Activated CD4-positive, alpha-beta T cell treated with anti-CD3 and anti-CD28 coated beads for 24 hours (primary cell): ENCODE measurements around the gene PGBD2.
"Not testable (repeated sequence)": the region's sequence is repeated elsewhere in the genome, so short reads cannot be mapped to it uniquely, and the experiment has no call there.

Experiments used
- DNase-seq, 2 donors: peaks; one replicate each; pipeline ENCODE4 v3.0.0-alpha.2; 2020; ENCODE audit warnings: low read depth in 2 of 2

PGBD2 gene

DNA sequence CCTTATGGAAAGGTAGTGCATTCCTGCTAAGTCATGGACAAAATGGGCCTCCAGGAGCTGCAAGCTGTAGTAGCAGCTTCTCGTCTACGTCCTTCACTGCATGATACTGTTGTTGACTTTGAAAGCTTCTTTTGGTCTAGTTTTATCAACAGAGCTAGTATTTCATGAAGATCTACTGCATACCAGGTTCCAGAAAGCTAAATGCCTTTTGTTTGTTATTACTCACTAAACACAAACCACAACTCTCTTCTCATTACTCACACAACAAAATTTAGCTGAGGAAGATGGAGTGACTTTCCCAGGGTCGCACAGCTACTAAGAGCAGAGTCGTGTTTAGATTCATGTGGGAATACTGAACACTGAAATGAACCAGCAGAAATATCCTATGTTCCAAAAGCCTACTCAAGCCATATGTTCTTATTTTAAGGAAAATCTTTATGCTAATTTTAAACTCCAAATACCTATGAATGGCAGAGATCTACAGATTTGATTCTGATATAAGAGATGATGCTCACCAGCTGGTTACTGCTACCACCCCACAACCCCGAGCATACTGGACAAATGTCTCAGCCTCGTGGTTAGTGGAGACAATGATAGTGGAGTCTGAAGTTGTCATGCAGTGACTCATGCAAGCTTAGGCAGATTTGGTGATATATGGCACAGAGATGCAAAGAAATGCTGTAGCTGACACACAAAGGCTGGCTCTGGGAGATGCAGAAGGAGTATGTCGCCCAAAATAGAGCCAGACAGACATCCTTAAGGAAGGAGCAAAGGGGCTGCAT lies 20.6 kb downstream of the PGBD2 start:
- no peak for DNase-seq

DNA sequence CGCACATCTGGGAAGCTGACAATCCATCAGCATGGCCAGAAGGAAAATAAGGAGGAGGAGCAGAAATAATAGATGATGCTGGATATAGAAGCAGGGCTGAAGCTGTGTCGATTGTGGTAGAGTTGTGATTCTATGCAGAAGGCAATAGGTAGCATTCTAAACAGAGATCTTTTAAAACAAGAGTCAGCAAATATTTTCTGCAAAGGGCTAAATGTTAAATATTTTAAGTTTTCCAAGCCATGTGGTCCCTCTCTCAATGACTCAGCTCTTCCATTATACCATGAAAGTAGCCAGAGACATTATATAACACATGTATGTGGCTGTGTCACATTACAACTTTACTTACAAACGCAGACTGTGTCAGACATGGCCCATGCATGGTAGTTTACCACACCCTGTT lies 21.2 kb downstream of the PGBD2 start:
- not testable (repeated sequence) for DNase-seq

DNA sequence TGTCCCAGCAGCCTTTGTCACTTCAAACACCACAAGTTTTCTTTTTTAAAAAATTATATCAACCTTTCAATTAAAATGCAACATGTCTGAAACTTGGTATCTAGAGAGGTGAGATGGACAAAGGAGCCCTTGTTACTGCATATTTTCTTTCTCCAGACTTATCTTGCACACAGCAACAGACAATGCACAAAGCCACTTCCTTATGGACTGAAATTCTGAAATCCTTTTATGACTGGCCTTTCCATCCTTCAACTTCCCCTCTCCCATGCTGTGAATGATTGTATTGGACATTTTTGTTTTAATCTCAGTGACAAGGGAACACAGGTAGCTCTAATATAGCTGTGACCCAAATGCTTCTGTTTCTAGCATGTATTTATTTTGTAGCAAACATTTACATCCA lies 22.1 kb downstream of the PGBD2 start:
- not testable (repeated sequence) for DNase-seq

DNA sequence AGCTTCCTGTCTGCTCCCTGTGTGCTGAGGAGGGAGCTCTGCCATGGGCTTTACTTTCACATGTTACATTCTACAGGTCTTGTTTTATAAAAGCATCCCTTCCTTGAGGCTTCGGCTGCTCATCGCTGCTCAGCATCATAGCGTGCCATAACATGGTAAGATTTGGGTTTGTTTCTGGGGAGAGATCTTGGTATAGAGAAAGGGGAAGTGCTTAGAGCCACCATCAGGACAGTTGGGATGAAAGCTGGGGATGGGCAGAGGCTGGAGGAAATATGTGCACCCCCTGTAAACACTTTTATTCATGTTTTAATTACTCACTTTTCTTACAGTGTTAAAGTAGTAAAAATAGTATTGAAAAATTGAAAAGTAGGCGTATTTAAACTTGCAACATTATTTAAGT lies 24.0 kb downstream of the PGBD2 start:
- DNase-seq: not testable (repeated sequence)

DNA sequence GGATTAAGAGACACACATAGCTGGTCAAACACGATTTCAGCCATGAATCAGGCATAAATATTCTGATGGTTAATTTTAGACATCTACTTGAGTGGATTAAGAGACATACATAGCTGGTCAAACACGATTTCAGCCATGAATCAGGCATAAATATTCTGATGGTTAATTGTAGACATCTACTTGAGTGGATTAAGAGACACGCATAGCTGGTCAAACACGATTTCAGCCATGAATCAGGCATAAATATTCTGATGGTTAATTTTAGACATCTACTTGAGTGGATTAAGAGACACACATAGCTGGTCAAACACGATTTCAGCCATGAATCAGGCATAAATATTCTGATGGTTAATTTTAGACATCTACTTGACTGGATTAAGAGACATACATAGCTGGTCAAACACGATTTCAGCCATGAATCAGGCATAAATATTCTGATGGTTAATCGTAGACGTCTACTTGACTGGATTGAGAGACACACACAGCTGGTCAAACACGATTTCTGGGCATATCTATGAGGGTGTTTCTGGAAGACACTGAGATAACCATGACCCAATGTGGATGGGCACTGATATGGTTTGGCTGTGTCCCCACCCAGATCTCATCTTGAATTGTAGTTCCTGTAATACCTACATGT lies 32.3 kb downstream of the PGBD2 start:
- not testable (repeated sequence) for DNase-seq

DNA sequence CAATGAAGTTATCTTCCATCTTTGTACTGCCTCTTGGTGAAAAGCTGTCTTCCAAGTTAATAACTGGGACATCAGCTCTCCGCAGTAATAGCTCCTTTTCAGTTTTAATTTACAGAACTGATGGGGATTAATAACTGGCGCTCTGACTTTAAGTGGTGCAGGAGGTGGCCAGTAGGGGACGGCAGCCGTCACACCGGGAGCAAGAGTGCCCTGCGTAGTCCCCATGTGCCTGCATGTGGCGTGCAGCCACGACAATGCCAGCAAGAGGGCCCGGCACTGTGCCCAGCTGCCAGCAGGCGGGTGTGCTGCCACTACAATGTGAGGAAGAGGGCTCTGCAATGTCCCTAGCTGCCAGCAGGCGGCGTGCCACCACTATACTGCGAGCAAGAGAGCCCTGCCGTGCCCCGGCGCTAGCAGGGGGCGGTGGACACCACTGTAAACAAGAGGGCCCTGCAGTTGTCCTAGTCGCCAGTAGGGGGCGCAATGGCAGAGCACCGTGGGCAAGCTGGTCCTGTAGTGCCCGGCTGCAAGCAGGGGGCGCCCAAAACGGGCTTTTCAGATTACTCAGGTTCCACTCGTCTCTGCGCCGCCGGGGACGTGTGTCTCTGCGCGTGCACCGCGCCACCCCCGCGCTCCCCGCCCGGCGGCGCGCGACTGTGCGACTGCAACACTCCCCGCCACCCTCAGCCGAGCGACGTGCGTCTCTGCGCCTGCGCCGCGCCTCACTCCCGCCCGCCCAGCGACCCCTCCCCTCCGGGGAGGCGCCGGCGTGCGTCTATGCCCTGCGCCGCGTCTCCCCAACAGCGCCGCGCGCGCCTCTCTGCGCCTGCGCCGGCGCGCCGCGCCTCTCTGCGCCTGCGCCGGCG lies 38.3 kb downstream of the PGBD2 start:
- DNase-seq: not testable (repeated sequence)

DNA sequence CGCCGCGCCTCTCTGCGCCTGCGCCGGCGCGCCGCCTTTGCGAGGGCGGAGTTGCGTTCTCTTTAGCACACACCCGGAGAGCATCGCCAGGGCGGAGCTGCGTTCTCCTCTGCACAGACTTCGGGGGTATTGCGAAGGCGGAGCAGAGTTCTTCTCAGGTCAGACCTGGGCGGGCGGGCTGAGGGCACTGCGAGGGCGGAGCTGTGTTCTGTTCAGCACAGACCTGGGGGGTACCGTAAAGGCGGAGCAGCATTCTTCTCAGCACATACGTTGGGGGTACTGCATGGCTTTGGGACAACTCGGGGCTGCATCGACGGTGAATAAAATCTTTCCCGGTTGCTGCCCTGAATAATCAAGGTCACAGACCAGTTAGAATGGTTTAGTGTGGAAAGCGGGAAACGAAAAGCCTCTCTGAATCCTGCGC lies 39.0 kb downstream of the PGBD2 start:
- not testable (repeated sequence) for DNase-seq

DNA sequence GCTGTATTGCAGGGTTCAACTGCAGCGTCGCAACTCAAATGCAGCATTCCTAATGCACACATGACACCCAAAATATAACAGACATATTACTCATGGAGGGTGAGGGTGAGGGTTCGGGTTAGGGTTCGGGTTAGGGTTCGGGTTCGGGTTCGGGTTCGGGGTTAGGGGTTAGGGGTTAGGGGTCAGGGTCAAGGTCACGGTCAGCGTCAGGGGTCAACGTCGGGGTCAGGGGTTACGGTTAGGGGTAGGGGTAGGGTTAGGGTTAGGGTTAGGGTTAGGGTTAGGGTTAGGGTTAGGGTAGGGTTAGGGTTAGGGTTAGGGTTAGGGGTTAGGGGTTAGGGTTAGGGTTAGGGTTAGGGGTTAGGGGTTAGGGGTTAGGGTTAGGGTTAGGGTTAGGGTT lies 39.4 kb downstream of the PGBD2 start:
- not testable (repeated sequence) for DNase-seq

DNA sequence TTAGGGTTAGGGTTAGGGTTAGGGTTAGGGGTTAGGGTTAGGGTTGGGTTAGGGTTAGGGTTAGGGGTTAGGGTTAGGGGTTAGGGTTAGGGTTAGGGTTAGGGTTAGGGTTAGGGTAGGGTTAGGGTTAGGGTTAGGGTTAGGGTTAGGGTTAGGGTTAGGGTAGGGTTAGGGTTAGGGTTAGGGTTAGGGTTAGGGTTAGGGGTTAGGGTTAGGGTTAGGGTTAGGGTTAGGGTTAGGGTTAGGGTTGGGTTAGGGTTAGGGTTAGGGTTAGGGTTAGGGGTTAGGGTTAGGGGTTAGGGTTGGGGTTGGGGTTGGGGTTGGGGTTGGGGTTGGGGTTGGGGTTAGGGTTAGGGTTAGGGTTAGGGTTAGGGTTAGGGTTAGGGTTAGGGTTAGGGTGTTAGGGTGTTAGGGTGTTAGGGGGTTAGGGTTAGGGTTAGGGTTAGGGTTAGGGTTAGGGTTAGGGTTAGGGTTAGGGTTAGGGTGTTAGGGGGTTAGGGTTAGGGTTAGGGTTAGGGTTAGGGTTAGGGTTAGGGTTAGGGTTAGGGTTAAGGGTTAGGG lies 39.9 kb downstream of the PGBD2 start:
- DNase-seq: not testable (repeated sequence)
